ENCODE data around the gene RAI1. TPM values are rescaled to one million over a fixed set of nuclear protein-coding genes. Genes with fewer than 3 reads are reported as not detected.

The RAI1 gene
- total and polyA plus RNA-seq, 2 of the 13 experiments (the other 11 are each of a cell fraction or from before 2014, with no cell fraction given): 3.4 to 5.2 TPM

GRCh38 chr17:17708816-17709215 lies 27.6 kb downstream of the RAI1 start (continued):
- TF ChIP-seq ZNF280B (CRISPR knock-in tag; IDR thresholded peaks at IDR 0.05; ENCODE audit: borderline replicate concordance): 0 out of 2 replicates have a peak, but pooled peaks have one; percentile 23

DNA sequence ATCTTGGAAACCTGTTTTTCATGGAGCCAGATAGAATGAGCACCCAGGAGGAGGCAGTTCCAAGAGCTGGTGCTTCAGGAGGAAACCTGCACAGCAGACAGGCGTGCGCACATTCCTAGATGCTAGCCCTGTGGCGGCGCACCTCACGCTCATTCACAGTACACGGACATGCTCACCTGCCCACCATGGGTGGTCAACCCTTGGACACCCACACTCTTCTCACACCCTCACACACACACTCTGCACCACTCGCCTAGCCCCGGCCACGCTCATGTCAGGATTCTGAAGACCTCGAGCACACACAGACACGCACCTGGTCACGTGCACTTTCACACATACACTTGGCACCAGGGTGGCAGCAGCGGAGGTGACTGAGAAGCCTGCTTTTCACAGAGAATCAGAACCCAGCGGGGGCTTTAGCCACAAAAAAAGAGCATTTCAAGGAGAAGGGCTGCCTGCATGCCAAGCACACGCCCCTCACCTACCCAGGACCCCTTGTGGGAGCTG lies 28.6 kb downstream of the RAI1 start:
- Histone ChIP-seq H3K9me3 (ENCODE audit: low read length) (no peaks in the 10 kb centered on the region), H3K27ac (ENCODE audit: extremely low read length, insufficient read depth, low read length) (peak overlapping the region; percentile 21), H3K4me2 (ENCODE audit: low read depth, low read length) (no peak overlapping the region), H3K36me3 (replicated peaks in 1 of 2; ENCODE audit: control insufficient read depth in 1 of 2, insufficient read depth in 2 of 2, low read length in 2 of 2) (no peaks in the 10 kb centered on the region; a peak in 2 of 5 replicates), H3K4me1 (ENCODE audit: insufficient read depth, low read length) (peaks cover 97% of the 10 kb centered on the region), H3K4me3 (replicated peaks in 1 of 3; ENCODE audit: insufficient read depth in 1 of 3, low read depth in 2 of 3, low read length in 3 of 3) (no peak overlapping the region), H3K27me3 (ENCODE audit: control insufficient read depth in 1 of 2, insufficient read depth in 2 of 2, low read length in 2 of 2) (no peaks in the 10 kb centered on the region), H4K20me1 (ENCODE audit: insufficient read depth, low read length) (peaks cover 9% of the 10 kb centered on the region; the same call in 1 of the 2 replicates), H3K79me2 (ENCODE audit: insufficient read depth, low read length) (peaks cover 58% of the 10 kb centered on the region), H2AFZ (ENCODE audit: low read length) (no peak overlapping the region), H3K9ac (ENCODE audit: insufficient read depth, low read depth, low read length) (no peak overlapping the region)
- TF ChIP-seq NFATC3 (CRISPR knock-in tag; IDR thresholded peaks at IDR 0.05) (no peak), ZNF274 (CRISPR knock-in tag; IDR thresholded peaks at IDR 0.05) (no peak), HMG20B (CRISPR knock-in tag; conservative IDR thresholded peaks at IDR 0.05) (no peak), MIER3 (CRISPR knock-in tag; IDR thresholded peaks at IDR 0.05; ENCODE audit: borderline replicate concordance) (no peak), ZNF350 (CRISPR knock-in tag; IDR thresholded peaks at IDR 0.05; ENCODE audit: borderline replicate concordance, low read depth) (no peak), CREB1 (IDR thresholded peaks at IDR 0.05) (no peak), CREB1 (CRISPR knock-in tag; IDR thresholded peaks at IDR 0.05) (no peak), CREM (IDR thresholded peaks at IDR 0.05) (no peak), CREM (CRISPR knock-in tag; IDR thresholded peaks at IDR 0.05) (no peak), HOXA9 (CRISPR knock-in tag; IDR thresholded peaks at IDR 0.05; ENCODE audit: borderline replicate concordance) (no peak), ZNF777 (CRISPR knock-in tag; IDR thresholded peaks at IDR 0.05) (no peak), ZNF382 (CRISPR knock-in tag; IDR thresholded peaks at IDR 0.05; ENCODE audit: borderline replicate concordance) (no peak), SAP130 (CRISPR knock-in tag; IDR thresholded peaks at IDR 0.05; ENCODE audit: low read depth) (no peak), KDM2A (CRISPR knock-in tag; IDR thresholded peaks at IDR 0.05; ENCODE audit: borderline replicate concordance, low read depth) (no peak), SMAD1 (CRISPR knock-in tag; IDR thresholded peaks at IDR 0.05; ENCODE audit: borderline replicate concordance, low read depth) (no peak)
- TF ChIP-seq, protein P1, sequence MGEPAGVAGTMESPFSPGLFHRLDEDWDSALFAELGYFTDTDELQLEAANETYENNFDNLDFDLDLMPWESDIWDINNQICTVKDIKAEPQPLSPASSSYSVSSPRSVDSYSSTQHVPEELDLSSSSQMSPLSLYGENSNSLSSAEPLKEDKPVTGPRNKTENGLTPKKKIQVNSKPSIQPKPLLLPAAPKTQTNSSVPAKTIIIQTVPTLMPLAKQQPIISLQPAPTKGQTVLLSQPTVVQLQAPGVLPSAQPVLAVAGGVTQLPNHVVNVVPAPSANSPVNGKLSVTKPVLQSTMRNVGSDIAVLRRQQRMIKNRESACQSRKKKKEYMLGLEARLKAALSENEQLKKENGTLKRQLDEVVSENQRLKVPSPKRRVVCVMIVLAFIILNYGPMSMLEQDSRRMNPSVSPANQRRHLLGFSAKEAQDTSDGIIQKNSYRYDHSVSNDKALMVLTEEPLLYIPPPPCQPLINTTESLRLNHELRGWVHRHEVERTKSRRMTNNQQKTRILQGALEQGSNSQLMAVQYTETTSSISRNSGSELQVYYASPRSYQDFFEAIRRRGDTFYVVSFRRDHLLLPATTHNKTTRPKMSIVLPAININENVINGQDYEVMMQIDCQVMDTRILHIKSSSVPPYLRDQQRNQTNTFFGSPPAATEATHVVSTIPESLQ (CRISPR knock-in tag; conservative IDR thresholded peaks at IDR 0.05): no peak
- TF ChIP-seq, protein P2, sequence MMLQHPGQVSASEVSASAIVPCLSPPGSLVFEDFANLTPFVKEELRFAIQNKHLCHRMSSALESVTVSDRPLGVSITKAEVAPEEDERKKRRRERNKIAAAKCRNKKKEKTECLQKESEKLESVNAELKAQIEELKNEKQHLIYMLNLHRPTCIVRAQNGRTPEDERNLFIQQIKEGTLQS (CRISPR knock-in tag; IDR thresholded peaks at IDR 0.05): no peak
- ATAC-seq: no peak
- FAIRE-seq: no peak
- in situ Hi-C loops (cut with HindIII; ENCODE audit: extremely low pct_ligation_motif_present, low pct_unique_long_range_greater_than_20kb) (no loop called here), intact Hi-C loops (cut with micrococcal nuclease; ENCODE audit: unreplicated experiment) (loop anchor here (2.0 to 10.0 kb wide), 2 partner anchors 15 to 145 kb away; no protein-coding TSS in a partner anchor)
- WGBS (ENCODE audit: low lambda C conversion rate): 98% methylated on average over 10 of the region's 15 CpGs
- CTCF ChIA-PET (ENCODE audit: low intra/inter-chr PET ratio, low total read pairs): no interaction called here
- DNase-seq (ENCODE audit: low spot score): no peak
- BruUV-seq (replicated peaks): no TSS peak
- POLR2A ChIA-PET: interaction anchor here (4.7 kb wide), 1 partner anchor 16 kb away, joined by 45 read pairs; no protein-coding TSS in a partner anchor

Measured in HepG2 (cell line).